NB4 (cell line): ENCODE measurements around the gene HACD3.

Experiments
- CTCF ChIP-seq: IDR thresholded peaks from one replicate; pipeline ENCODE4 v1.5.1; 2012; ENCODE audit warnings: low read depth, low read length
- POLR2A ChIP-seq: IDR thresholded peaks from 2 replicates; pipeline ENCODE4 v1.6.1; 2011; ENCODE audit warnings: mild to moderate bottlenecking; ENCODE audit not compliant: insufficient read length; ENCODE audit errors: extremely low read depth

GRCh38 chr15:65576664-65577063 lies 46.4 kb downstream of the HACD3 start:
- no peak for TF ChIP-seq POLR2A
- no peak for TF ChIP-seq CTCF
